GM10266 (cell line): Measurements from ENCODE around the gene ZSCAN25.

ENCODE experiments used
- DNase-seq: peaks from one replicate; pipeline ENCODE4 v3.0.0; 2012; ENCODE audit errors: extremely low spot score
- CTCF ChIP-seq: IDR thresholded peaks from 2 replicates; pipeline ENCODE4 v1.5.1; 2012; ENCODE audit warnings: mild to moderate bottlenecking, low read depth; ENCODE audit not compliant: control insufficient read depth, insufficient read depth; ENCODE audit errors: missing control alignments

ZSCAN25 gene

GRCh38 chr7:99588868-99589267 lies 27.9 kb upstream of the ZSCAN25 start:
- TF ChIP-seq CTCF: no peak
- no peak for DNase-seq

- TF ChIP-seq CTCF: no peak
- no peak for DNase-seq
Measured at GRCh38 chr7:99594948-99595745, 21.6 kb upstream of the ZSCAN25 start.

- no peak for TF ChIP-seq CTCF
- no peak for DNase-seq
Measured at GRCh38 chr7:99596408-99596955, 20.3 kb upstream of the ZSCAN25 start.

GRCh38 chr7:99597762-99598501 lies 18.8 kb upstream of the ZSCAN25 start, which contains the start of gene TMEM225B:
Gene TMEM225B, plus strand, starts transcription at chr7:99598267. Its CDS starts 6,122 bp downstream, at chr7:99604389.
- no peak for DNase-seq

GRCh38 chr7:99599836-99600235 lies 16.9 kb upstream of the ZSCAN25 start:
- no peak for DNase-seq
- no peak for TF ChIP-seq CTCF

More at GRCh38 chr7:99597762-99598501, 18.8 kb upstream of the ZSCAN25 start, which contains the start of gene TMEM225B:
- no peak for TF ChIP-seq CTCF

GRCh38 chr7:99601656-99602310 lies 15.0 kb upstream of the ZSCAN25 start:
- no peak for DNase-seq
- no peak for TF ChIP-seq CTCF
